SK-N-SH (cell line): ENCODE results near the gene NTN1. TPM values are rescaled to one million over a fixed set of nuclear protein-coding genes. Genes with fewer than 3 reads are reported as not detected.

ENCODE experiments used
- CTCF ChIA-PET: fragments of 300-600, 350-600 bp; formaldehyde crosslinking; extraction: SDS; loops from one replicate; lab custom pipeline; 2021; lab: Yijun Ruan, JAX
- POLR2A ChIA-PET: fragments of 350-600 bp; sonication (Branson Sonifier 250); formaldehyde crosslinking; extraction: SDS; loops from one replicate; lab custom pipeline; 2020; ENCODE audit warnings: antibody characterized with exemption, inconsistent platforms; lab: Yijun Ruan, JAX
- DNase-seq: peaks from one replicate; pipeline ENCODE4 v3.0.0; 2012
- H2AFZ ChIP-seq: fragments of 200-600 bp; sonication (generic); 2 replicates; pipeline ENCODE4 v1.8.1; 2016; ENCODE audit warnings: antibody characterized with exemption, mild to moderate bottlenecking, low read depth
- H3F3A ChIP-seq: fragments of 200-600 bp; sonication (generic); replicated peaks from 2 replicates; pipeline ENCODE3; 2016; ENCODE audit warnings: antibody characterized with exemption, mild to moderate bottlenecking; ENCODE audit not compliant: insufficient read depth
- H3K27ac ChIP-seq, 2 experiments: fragments of 200-500 bp in 1 of 2; fragments of 200-600 bp in 1 of 2; sonication (Bioruptor generic) in 1 of 2; sonication (generic), shearing (Covaris generic) in 1 of 2; 2 replicates each; pipeline versions ENCODE4 v1.5.1 to v1.6.1; 2014 to 2016; ENCODE audit warnings: low read depth in 2 of 2, inconsistent platforms in 1 of 2, low read length in 1 of 2, mild to moderate bottlenecking in 1 of 2, mixed read lengths in 1 of 2
- H3K27me3 ChIP-seq: fragments of 200-600 bp; sonication (generic), shearing (Covaris generic); 2 replicates; pipeline ENCODE4 v1.6.1; 2016; ENCODE audit warnings: mixed run types; ENCODE audit not compliant: insufficient read depth
- H3K36me3 ChIP-seq, 2 experiments: fragments of 200-500 bp in 1 of 2; fragments of 200-600 bp in 1 of 2; sonication (Bioruptor generic) in 1 of 2; sonication (generic) in 1 of 2; replicated peaks in 1 of 2; 2 replicates each; pipeline versions ENCODE3 to v1.5.1; 2014 to 2016; ENCODE audit warnings: low read length in 1 of 2, mild to moderate bottlenecking in 1 of 2; ENCODE audit not compliant: insufficient read depth in 2 of 2, control insufficient read depth in 1 of 2
- H3K4me1 ChIP-seq, 2 experiments: fragments of 200-500 bp in 1 of 2; fragments of 200-600 bp in 1 of 2; sonication (Bioruptor generic) in 1 of 2; sonication (generic), shearing (Covaris generic) in 1 of 2; 2 replicates each; pipeline versions ENCODE4 v1.5.1 to v1.6.1; 2014 to 2016; ENCODE audit warnings: low read depth in 1 of 2, low read length in 1 of 2, mixed run types in 1 of 2; ENCODE audit not compliant: insufficient read depth in 2 of 2, control insufficient read depth in 1 of 2
- H3K4me2 ChIP-seq: fragments of 200-600 bp; sonication (generic), shearing (Covaris generic); 2 replicates; pipeline ENCODE4 v1.6.1; 2017; ENCODE audit warnings: mixed run types
- H3K4me3 ChIP-seq, 2 experiments: fragments of 200-500 bp in 1 of 2; fragments of 200-600 bp in 1 of 2; sonication (Bioruptor generic) in 1 of 2; sonication (generic), shearing (Covaris generic) in 1 of 2; 2 replicates each; pipeline versions ENCODE4 v1.5.1 to v1.8.1; 2014 to 2016; ENCODE audit warnings: low read depth in 2 of 2, inconsistent platforms in 1 of 2, low read length in 1 of 2, mild to moderate bottlenecking in 1 of 2, mixed read lengths in 1 of 2, moderate library complexity in 1 of 2
- H3K79me2 ChIP-seq: fragments of 200-600 bp; sonication (generic); 2 replicates; pipeline ENCODE4 v1.8.1; 2017; ENCODE audit warnings: mild to moderate bottlenecking; ENCODE audit not compliant: insufficient read depth
- H3K9ac ChIP-seq: fragments of 200-600 bp; sonication (generic); 2 replicates; pipeline ENCODE4 v1.6.1; 2017; ENCODE audit warnings: mixed run types
- H3K9me2 ChIP-seq: fragments of 200-600 bp; sonication (generic); 2 replicates; pipeline ENCODE4 v1.6.1; 2017; ENCODE audit warnings: mixed run types
- H3K9me3 ChIP-seq: fragments of 200-600 bp; sonication (generic); 2 replicates; pipeline ENCODE4 v1.6.1; 2017; ENCODE audit warnings: mixed run types, mild to moderate bottlenecking, moderate library complexity
- H4K20me1 ChIP-seq: fragments of 200-600 bp; sonication (generic); 2 replicates; pipeline ENCODE4 v1.6.1; 2017; ENCODE audit warnings: mild to moderate bottlenecking, mixed run types; ENCODE audit not compliant: insufficient read depth
- CHD2 ChIP-seq: fragments of 150-350 bp; IDR thresholded peaks from 2 replicates; pipeline ENCODE4 v1.6.1; 2018; ENCODE audit warnings: low read length; ENCODE audit not compliant: partially characterized antibody
- CTCF ChIP-seq: fragments of 200-600 bp; sonication (generic); IDR thresholded peaks from 2 replicates; pipeline ENCODE4 v1.6.1; 2017; ENCODE audit warnings: antibody characterized with exemption, mild to moderate bottlenecking, moderate library complexity
- EP300 ChIP-seq, 2 experiments: IDR thresholded peaks; 2 replicates each; pipeline versions ENCODE4 v1.4.0 to v1.6.1; 2012; ENCODE audit warnings: borderline replicate concordance in 1 of 2, low read depth in 1 of 2, low read length in 1 of 2
- EZH2phosphoT487 ChIP-seq: fragments of 200-600 bp; sonication (generic); IDR thresholded peaks from 2 replicates; pipeline ENCODE4 v1.6.1; 2017; ENCODE audit warnings: low read depth, mixed run types, mild to moderate bottlenecking, antibody characterized with exemption, moderate library complexity, borderline replicate concordance
- FOSL2 ChIP-seq: IDR thresholded peaks from 2 replicates; pipeline ENCODE4 v1.4.0; 2012; ENCODE audit warnings: low read depth, mild to moderate bottlenecking, moderate library complexity, borderline replicate concordance
- FOXJ3 ChIP-seq: sonication (generic); formaldehyde crosslinking; IDR thresholded peaks from 2 replicates; pipeline ENCODE4 v1.5.1; 2020; ENCODE audit warnings: mild to moderate bottlenecking, missing genetic modification reagents
- FOXM1 ChIP-seq: IDR thresholded peaks from 2 replicates; pipeline ENCODE4 v1.4.0; 2012; ENCODE audit warnings: low read depth, mild to moderate bottlenecking
- GABPA ChIP-seq: IDR thresholded peaks from 2 replicates; pipeline ENCODE4 v1.4.0; 2012; ENCODE audit warnings: low read depth, mild to moderate bottlenecking
- IRF3 ChIP-seq: fragments of 150-350 bp; IDR thresholded peaks from 2 replicates; pipeline ENCODE4 v1.6.1; 2016; ENCODE audit warnings: mild to moderate bottlenecking, low read depth, low read length
- MEF2A ChIP-seq: IDR thresholded peaks from 2 replicates; pipeline ENCODE4 v1.4.0; 2012; ENCODE audit warnings: low read depth, borderline replicate concordance
- NFIC ChIP-seq: IDR thresholded peaks from 2 replicates; pipeline ENCODE4 v1.4.0; 2012; ENCODE audit warnings: borderline replicate concordance
- POLR2AphosphoS5 ChIP-seq: IDR thresholded peaks from 2 replicates; pipeline ENCODE4 v1.6.1; 2012; ENCODE audit warnings: low read depth, low read length
- RCOR1 ChIP-seq: fragments of 150-350 bp; IDR thresholded peaks from 2 replicates; pipeline ENCODE4 v1.6.1; 2017; ENCODE audit warnings: antibody characterized with exemption, low read length
- RFX5 ChIP-seq: IDR thresholded peaks from 2 replicates; pipeline ENCODE4 v1.6.1; 2012; ENCODE audit warnings: mild to moderate bottlenecking, improper control_type of control experiment, low read length
- SIN3A ChIP-seq: IDR thresholded peaks from 2 replicates; pipeline ENCODE4 v1.6.1; 2012; ENCODE audit warnings: low read depth, mild to moderate bottlenecking, low read length, moderate library complexity, borderline replicate concordance
- SMC3 ChIP-seq: IDR thresholded peaks from 2 replicates; pipeline ENCODE4 v1.6.1; 2012; ENCODE audit warnings: low read depth, low read length, improper control_type of control experiment
- TAF1 ChIP-seq: IDR thresholded peaks from 2 replicates; pipeline ENCODE4 v1.6.1; 2012; ENCODE audit warnings: low read depth, mild to moderate bottlenecking, low read length, moderate library complexity, borderline replicate concordance
- TCF12 ChIP-seq: IDR thresholded peaks from 2 replicates; pipeline ENCODE4 v1.4.0; 2012
- YY1 ChIP-seq: IDR thresholded peaks from 2 replicates; pipeline ENCODE4 v1.4.0; 2012; ENCODE audit warnings: low read depth, mild to moderate bottlenecking
- WGBS: methylation state at CpG from one replicate; pipeline ENCODE4 v1.1.6; 2017; ENCODE audit warnings: low lambda C conversion rate; 5-methylcytosine and 5-hydroxymethylcytosine counted together
- polyA plus RNA-seq, 3 experiments: library from polyadenylated mRNA; depleted of rRNA; stranded (reverse); fragments of >200 nt; gene quantifications; 2 replicates each; pipeline ENCODE4 v1.2.3, GENCODE V29; 2012
- TF ChIP-seq, protein P1 (sequence below): IDR thresholded peaks from 2 replicates; pipeline ENCODE4; 2012
- TF ChIP-seq, protein P2 (sequence below): IDR thresholded peaks from 2 replicates; pipeline ENCODE4 v1.4.0; 2012; ENCODE audit warnings: low read depth, borderline replicate concordance
- TF ChIP-seq, protein P3 (sequence below): fragments of 150-350 bp; IDR thresholded peaks from 2 replicates; pipeline ENCODE4 v1.6.1; 2017; ENCODE audit warnings: antibody characterized with exemption, low read length, low read depth, borderline replicate concordance

Gene NTN1
- polyA plus RNA-seq, 1 of the 3 experiments (the other 2 are of a cell fraction), result 0.05 TPM

- H3K79me2 ChIP-seq, result no peaks in the 10 kb centered on the region
- H3K4me1 ChIP-seq, result peaks cover 0 to 8% of the 10 kb centered on the region in 2 experiments; a peak in 1 of 4 replicates
- H3K4me3 ChIP-seq, result no peak overlapping the region
- H3K9ac ChIP-seq, result no peak overlapping the region
- no peak overlapping the region for H2AFZ ChIP-seq
- no peak for TF ChIP-seq RFX5
- TF ChIP-seq GABPA, result no peak
- TF ChIP-seq MEF2A, result no peak
- TF ChIP-seq FOXJ3 (CRISPR knock-in tag), result no peak
- TF ChIP-seq, protein P1, sequence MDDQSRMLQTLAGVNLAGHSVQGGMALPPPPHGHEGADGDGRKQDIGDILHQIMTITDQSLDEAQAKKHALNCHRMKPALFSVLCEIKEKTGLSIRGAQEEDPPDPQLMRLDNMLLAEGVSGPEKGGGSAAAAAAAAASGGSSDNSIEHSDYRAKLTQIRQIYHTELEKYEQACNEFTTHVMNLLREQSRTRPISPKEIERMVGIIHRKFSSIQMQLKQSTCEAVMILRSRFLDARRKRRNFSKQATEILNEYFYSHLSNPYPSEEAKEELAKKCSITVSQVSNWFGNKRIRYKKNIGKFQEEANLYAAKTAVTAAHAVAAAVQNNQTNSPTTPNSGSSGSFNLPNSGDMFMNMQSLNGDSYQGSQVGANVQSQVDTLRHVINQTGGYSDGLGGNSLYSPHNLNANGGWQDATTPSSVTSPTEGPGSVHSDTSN, result no peak
- TF ChIP-seq IRF3, result no peak
- TF ChIP-seq TAF1, result no peak
- no peak for TF ChIP-seq YY1
- TF ChIP-seq FOXM1, result no peak
- TF ChIP-seq NFIC, result no peak
- no peaks in the 10 kb centered on the region for H3K9me3 ChIP-seq
- ChIA-PET POLR2A (no interaction called here), CTCF (no interaction called here)
- H4K20me1 ChIP-seq, result no peaks in the 10 kb centered on the region
- H3K4me2 ChIP-seq, result no peak overlapping the region
- H3K9me2 ChIP-seq, result no peaks in the 10 kb centered on the region
- DNase-seq, result no peak
- no peaks in the 10 kb centered on the region; the same call in 1 of the 2 replicates for H3K27me3 ChIP-seq
- WGBS, result 68% methylated on average over 5 of the region's 5 CpGs
- H3K27ac ChIP-seq, result no peak overlapping the region
- no peaks in the 10 kb centered on the region for H3K36me3 ChIP-seq
- no peaks in the 10 kb centered on the region for H3F3A ChIP-seq
Observed at GRCh38 chr17:9202532-9202931, 181.2 kb downstream of the NTN1 start.

DNA sequence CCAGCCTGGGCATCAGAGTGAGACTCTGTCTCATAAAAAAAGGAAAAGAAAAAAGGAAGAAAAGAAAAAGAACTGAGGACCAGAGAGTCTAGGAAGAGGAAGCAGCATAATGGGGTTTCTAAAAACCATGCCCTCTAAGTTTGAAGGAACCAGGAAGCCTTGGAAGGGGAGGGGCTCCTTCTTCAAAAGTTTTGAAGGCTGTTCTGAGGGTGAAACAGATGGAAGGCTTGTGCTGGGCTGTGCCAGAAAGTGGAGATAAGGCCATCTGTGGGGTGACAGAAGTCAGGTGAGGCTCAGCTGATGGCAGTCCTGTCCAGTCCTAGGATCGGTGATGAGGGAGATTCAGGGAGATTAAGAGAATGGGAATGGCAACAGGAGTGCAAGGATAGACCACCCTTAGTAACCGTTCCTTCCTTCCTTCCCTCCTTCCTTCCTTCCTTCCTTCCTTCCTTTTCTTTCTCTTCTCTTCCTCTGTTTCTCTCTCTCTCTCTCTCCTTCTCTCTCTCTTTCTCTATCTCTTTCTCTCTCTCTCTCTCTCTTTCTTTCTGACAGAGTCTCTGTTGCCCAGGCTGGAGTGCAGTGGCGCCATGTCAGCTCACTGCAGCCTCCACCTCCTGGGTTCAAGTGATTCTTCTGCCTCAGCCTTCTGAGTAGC, 182.6 kb downstream of the NTN1 start:
- H4K20me1 ChIP-seq, result no peaks in the 10 kb centered on the region
- WGBS, result 43% methylated on average over 3 of the region's 3 CpGs
- no peaks in the 10 kb centered on the region; the same call in 1 of the 2 replicates for H3K27me3 ChIP-seq
- no peak for TF ChIP-seq YY1
- TF ChIP-seq, protein P2, sequence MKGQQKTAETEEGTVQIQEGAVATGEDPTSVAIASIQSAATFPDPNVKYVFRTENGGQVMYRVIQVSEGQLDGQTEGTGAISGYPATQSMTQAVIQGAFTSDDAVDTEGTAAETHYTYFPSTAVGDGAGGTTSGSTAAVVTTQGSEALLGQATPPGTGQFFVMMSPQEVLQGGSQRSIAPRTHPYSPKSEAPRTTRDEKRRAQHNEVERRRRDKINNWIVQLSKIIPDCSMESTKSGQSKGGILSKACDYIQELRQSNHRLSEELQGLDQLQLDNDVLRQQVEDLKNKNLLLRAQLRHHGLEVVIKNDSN, result no peak
- TF ChIP-seq, protein P3, sequence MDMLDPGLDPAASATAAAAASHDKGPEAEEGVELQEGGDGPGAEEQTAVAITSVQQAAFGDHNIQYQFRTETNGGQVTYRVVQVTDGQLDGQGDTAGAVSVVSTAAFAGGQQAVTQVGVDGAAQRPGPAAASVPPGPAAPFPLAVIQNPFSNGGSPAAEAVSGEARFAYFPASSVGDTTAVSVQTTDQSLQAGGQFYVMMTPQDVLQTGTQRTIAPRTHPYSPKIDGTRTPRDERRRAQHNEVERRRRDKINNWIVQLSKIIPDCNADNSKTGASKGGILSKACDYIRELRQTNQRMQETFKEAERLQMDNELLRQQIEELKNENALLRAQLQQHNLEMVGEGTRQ, result no peak
- TF ChIP-seq SMC3, result no peak
- no peak for TF ChIP-seq CHD2
- TF ChIP-seq TCF12, result no peak
- no peak for TF ChIP-seq CTCF
- no peak for TF ChIP-seq POLR2AphosphoS5
- no peak for TF ChIP-seq FOSL2
- TF ChIP-seq MEF2A, result no peak
- TF ChIP-seq EP300 (IDR thresholded peaks at IDR 0.05; ENCODE audit: borderline replicate concordance in 1 of 2, low read depth in 1 of 2, low read length in 1 of 2), result no peak
- TF ChIP-seq RCOR1, result no peak
- TF ChIP-seq EZH2phosphoT487, result no peak
- TF ChIP-seq SIN3A, result no peak
- ChIA-PET CTCF (no interaction called here), POLR2A (no interaction called here)
- no peaks in the 10 kb centered on the region for H3F3A ChIP-seq
- no peak overlapping the region for H3K27ac ChIP-seq
- H3K4me2 ChIP-seq, result no peak overlapping the region
- no peaks in the 10 kb centered on the region for H3K79me2 ChIP-seq
- no peak overlapping the region for H3K4me3 ChIP-seq
- H3K9ac ChIP-seq, result no peak overlapping the region
- H3K9me2 ChIP-seq, result no peaks in the 10 kb centered on the region
- H3K9me3 ChIP-seq, result no peaks in the 10 kb centered on the region
- H3K4me1 ChIP-seq, result peaks cover 0 to 8% of the 10 kb centered on the region in 2 experiments; a peak in 1 of 4 replicates
- DNase-seq, result no peak
- no peaks in the 10 kb centered on the region for H3K36me3 ChIP-seq
- no peak overlapping the region for H2AFZ ChIP-seq
